Endothelial cell of umbilical vein (primary cell): ENCODE measurements around the gene RAB14.

ENCODE experiments used
- CTCF ChIP-seq, 2 donors: IDR thresholded peaks; 1 replicate in 1 of 2; 2 replicates in 1 of 2; pipeline ENCODE4 v1.5.1; 2011; ENCODE audit warnings: low read length in 2 of 2, mild to moderate bottlenecking in 2 of 2, moderate library complexity in 2 of 2, control low read depth in 1 of 2, inconsistent platforms in 1 of 2, low read depth in 1 of 2; ENCODE audit not compliant: insufficient read depth in 1 of 2; ENCODE audit errors: extremely low read depth in 1 of 2
- EZH2 ChIP-seq: IDR thresholded peaks from 2 replicates; pipeline ENCODE4 v1.6.1; 2012; ENCODE audit warnings: borderline replicate concordance, low read depth, mild to moderate bottlenecking, moderate library complexity, low read length, inconsistent platforms; ENCODE audit not compliant: severe bottlenecking

DNA sequence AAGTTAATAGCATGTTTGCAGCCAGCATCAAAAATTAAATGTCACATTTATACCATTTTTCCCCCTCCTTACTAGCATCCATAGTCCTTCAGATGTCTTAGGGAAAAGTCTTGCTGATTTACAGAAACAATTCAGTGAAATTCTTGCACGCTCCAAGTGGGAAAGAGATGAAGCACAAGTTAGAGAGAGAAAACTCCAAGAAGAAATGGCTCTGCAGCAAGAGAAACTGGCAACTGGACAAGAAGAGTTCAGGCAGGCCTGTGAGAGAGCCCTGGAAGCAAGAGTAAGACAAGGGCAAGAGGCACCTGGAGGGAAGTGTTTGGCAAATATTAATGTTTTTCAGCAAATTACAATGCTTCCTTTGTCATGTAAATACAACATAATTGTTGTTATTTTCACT lies 60.4 kb downstream of the RAB14 start:
- TF ChIP-seq CTCF (IDR thresholded peaks at IDR 0.05; ENCODE audit: extremely low read depth in 1 of 2, insufficient read depth in 1 of 2, low read depth in 1 of 2, low read length in 2 of 2): no peak
- no peak for TF ChIP-seq EZH2
